ENCODE data around the gene PBX4.

PBX4 gene

DNA sequence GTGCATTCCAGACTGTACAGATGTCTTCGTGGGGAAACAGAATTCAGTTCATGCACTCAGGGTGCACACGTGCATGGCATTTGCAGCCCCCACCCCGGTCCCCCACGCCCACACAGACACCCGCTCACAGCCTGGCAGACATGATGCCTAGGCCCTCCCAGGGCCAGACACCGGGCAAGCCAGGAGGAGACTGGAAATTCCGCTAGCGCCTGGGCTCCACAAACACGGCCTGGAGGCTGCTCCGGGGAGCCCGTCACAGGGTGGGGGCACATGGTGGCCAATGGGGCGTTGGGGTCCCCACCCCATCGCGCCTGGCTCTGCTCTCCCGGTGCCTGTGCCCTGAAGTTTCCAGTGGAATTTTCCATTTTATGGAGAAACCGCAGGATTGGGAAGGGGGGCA is 76.9 kb downstream of the PBX4 start:
- H4K20me1 ChIP-seq = peaks cover 0 to 17% (median 0%) of the 10 kb centered on the region in 11 experiments; a peak in 3 of 22 replicates

DNA sequence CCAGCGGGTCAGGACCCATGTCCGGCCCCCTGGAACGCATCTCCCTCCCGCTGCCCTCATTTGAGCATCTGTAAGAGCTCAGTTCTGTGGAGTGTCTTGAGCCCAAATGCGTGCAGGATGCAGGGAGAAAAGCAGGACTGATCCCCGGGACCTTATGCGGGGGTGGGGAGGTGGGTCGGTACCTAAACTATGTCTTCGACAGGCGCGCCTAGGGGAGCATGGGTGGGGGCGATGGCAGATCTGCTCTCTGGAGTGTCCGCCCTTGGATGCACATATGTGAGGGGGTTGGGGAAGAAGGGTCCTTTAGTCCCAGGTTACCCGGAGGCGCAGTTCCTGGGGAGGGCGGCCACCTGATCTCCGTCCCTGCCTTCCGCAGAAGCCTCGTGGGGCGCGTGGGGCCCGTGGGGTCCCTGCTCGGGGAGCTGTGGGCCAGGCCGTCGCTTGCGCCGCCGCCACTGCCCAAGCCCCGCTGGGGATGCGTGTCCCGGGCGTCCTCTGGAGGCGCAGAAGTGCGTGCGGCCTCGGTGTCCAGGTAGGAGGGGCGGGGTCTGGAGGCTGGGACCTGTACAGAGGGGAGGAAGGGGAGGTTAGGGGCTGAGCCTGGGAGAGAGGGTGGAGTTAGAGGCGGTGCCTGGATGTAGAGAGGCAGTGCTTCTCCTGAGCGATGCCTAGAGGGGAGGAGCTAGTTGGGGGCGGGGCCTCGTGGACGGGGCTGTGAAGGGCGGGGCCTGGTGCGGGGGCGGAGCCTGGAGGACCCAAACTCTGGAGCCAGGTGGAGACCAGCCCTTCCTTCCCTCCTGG is 77.6 kb downstream of the PBX4 start:
- TF ChIP-seq Cebpa-rat (IDR thresholded peaks at IDR 0.05) = no peak
- peaks cover 0 to 23% (median 0%) of the 10 kb centered on the region in 11 experiments; a peak in 3 of 22 replicates for H4K20me1 ChIP-seq
- peaks cover 18 to 44% (median 30%) of the 10 kb centered on the region in 10 experiments; a peak in 19 of 20 replicates for H3K4me1 ChIP-seq
- H3K4me2 ChIP-seq = peak overlapping the region in 3 of 11 experiments; percentile 52 to 77 (median 62); a peak in 4 of 22 replicates
- peaks cover 22 to 42% (median 33%) of the 10 kb centered on the region in 11 experiments for H3K27me3 ChIP-seq
- no peak overlapping the region for H3K9ac ChIP-seq
- no peak overlapping the region; a peak in 1 of 22 replicates for H3K27ac ChIP-seq
- peaks cover 0 to 11% (median 0%) of the 10 kb centered on the region in 11 experiments; a peak in 3 of 22 replicates for H3K36me3 ChIP-seq
- H3K4me3 ChIP-seq = no peak overlapping the region
- peaks cover 0 to 24% (median 0%) of the 10 kb centered on the region in 11 experiments; a peak in 5 of 22 replicates for H3K9me3 ChIP-seq (replicated peaks in 1 of 11)

More for the DNA sequence above, 76.9 kb downstream of the PBX4 start:
- H3K9ac ChIP-seq = peak overlapping the region in 2 of 11 experiments; percentile 24 to 46; a peak in 2 of 22 replicates
- H3K9me3 ChIP-seq (replicated peaks in 1 of 11) = peaks cover 0 to 24% (median 0%) of the 10 kb centered on the region in 11 experiments; a peak in 5 of 22 replicates
- peaks cover 0 to 11% (median 0%) of the 10 kb centered on the region in 11 experiments; a peak in 1 of 22 replicates for H3K36me3 ChIP-seq
- no peak overlapping the region for H3K4me3 ChIP-seq
- peak overlapping the region in 8 of 11 experiments; percentile 35 to 76 (median 57); a peak in 14 of 22 replicates for H3K27ac ChIP-seq
- peaks cover 18 to 44% (median 30%) of the 10 kb centered on the region in 10 experiments; a peak in 19 of 20 replicates for H3K4me1 ChIP-seq
- H3K27me3 ChIP-seq = peaks cover 22 to 37% (median 33%) of the 10 kb centered on the region in 11 experiments
- peak overlapping the region in 9 of 11 experiments; percentile 25 to 80 (median 62); a peak in 14 of 22 replicates for H3K4me2 ChIP-seq
- no peak for TF ChIP-seq Cebpa-rat (IDR thresholded peaks at IDR 0.05)

DNA sequence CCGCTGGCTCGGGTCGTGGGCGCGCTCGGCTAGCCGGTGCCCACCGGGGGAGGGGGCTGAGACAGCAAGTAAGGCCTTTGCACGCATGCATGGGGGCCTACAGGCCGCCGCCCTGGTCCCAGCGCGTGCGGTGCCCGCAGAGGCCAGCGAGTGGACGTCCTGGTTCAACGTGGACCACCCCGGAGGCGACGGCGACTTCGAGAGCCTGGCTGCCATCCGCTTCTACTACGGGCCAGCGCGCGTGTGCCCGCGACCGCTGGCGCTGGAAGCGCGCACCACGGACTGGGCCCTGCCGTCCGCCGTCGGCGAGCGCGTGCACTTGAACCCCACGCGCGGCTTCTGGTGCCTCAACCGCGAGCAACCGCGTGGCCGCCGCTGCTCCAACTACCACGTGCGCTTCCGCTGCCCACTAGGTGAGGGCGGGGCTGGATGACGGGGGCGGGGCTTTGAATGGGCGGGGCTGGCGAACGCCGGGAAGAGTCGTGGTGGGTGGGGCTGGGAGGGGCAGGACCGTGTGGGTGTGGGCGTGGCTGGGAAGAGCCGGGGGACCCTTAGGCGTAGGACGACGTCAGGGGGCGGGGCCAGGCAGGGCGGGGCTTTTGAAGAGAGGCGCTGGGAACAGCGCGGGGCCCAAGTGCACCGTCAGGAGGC is 78.3 kb downstream of the PBX4 start:
- Histone ChIP-seq H3K4me2 (no peak overlapping the region), H3K4me3 (no peak overlapping the region), H3K27me3 (peaks cover 22 to 42% (median 33%) of the 10 kb centered on the region in 11 experiments), H3K9ac (no peak overlapping the region), H3K9me3 (replicated peaks in 1 of 11) (peaks cover 0 to 24% (median 0%) of the 10 kb centered on the region in 11 experiments; a peak in 5 of 22 replicates), H3K27ac (no peak overlapping the region), H4K20me1 (peaks cover 0 to 29% (median 0%) of the 10 kb centered on the region in 11 experiments; a peak in 3 of 22 replicates), H3K4me1 (peaks cover 18 to 44% (median 30%) of the 10 kb centered on the region in 10 experiments; a peak in 19 of 20 replicates), H3K36me3 (peaks cover 0 to 11% (median 5%) of the 10 kb centered on the region in 11 experiments; a peak in 9 of 22 replicates)
- TF ChIP-seq Cebpa-rat (IDR thresholded peaks at IDR 0.05) = no peak

DNA sequence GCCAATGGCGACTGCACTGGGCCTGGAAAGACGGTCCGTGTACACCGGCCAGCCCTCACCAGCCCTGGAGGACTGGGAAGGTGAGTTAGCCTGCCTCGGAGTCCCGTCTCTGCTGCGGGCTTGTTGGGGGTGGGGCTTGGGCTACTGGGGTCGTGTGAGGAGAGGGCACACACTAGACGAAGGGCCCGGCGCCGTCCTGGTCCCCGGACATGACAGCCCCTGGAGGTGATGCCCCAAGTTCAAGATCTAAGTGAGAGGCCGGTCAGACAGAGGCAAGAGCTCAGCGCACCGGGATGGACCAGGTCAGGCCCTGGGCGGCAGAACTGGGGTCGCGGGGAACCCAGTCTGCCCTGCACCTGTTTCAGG is 78.8 kb downstream of the PBX4 start:
- no peak overlapping the region for H3K27ac ChIP-seq
- H3K4me1 ChIP-seq = peaks cover 18 to 44% (median 30%) of the 10 kb centered on the region in 10 experiments; a peak in 19 of 20 replicates
- peaks cover 0 to 20% (median 0%) of the 10 kb centered on the region in 11 experiments; a peak in 4 of 22 replicates for H3K9me3 ChIP-seq (replicated peaks in 1 of 11)
- H3K4me3 ChIP-seq = no peak overlapping the region
- TF ChIP-seq Cebpa-rat (IDR thresholded peaks at IDR 0.05) = no peak
- H3K27me3 ChIP-seq = peaks cover 22 to 42% (median 33%) of the 10 kb centered on the region in 11 experiments
- no peak overlapping the region for H3K9ac ChIP-seq
- peaks cover 0 to 13% (median 7%) of the 10 kb centered on the region in 11 experiments; a peak in 9 of 22 replicates for H3K36me3 ChIP-seq
- peaks cover 0 to 29% (median 0%) of the 10 kb centered on the region in 11 experiments; a peak in 4 of 22 replicates for H4K20me1 ChIP-seq
- no peak overlapping the region for H3K4me2 ChIP-seq

DNA sequence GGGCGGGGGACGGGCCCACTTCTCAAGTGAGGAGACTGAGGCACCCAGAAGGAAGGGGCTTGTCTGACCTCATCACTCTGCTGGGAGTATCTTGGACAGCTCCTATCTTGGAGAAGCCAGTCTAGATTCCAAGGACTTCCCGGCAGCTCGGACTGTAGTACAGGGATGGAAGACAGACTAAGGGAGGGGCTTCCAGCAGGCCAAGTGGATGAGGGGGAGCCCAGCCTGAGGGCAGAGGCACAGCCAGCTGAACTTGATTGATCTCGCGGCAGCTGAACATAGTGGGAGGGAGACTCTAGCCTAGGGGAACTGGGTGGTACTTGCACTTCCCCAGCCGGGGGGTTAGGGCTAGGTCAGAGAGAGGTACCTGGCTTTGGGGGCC is 79.7 kb downstream of the PBX4 start:
- peaks cover 20 to 48% (median 36%) of the 10 kb centered on the region in 10 experiments for H3K4me1 ChIP-seq
- no peak overlapping the region for H3K27ac ChIP-seq
- H3K36me3 ChIP-seq = peaks cover 0 to 14% (median 3%) of the 10 kb centered on the region in 11 experiments; a peak in 8 of 22 replicates
- peak overlapping the region in 2 of 11 experiments; percentile 22 to 54; a peak in 1 of 22 replicates for H3K9ac ChIP-seq
- peaks cover 0 to 12% (median 0%) of the 10 kb centered on the region in 11 experiments; a peak in 3 of 22 replicates for H3K9me3 ChIP-seq (replicated peaks in 1 of 11)
- H3K4me2 ChIP-seq = peak overlapping the region; percentile 54 to 84 (median 71); a peak in 19 of 22 replicates
- H3K4me3 ChIP-seq = peak overlapping the region in 5 of 10 experiments; percentile 33 to 57 (median 46); a peak in 5 of 20 replicates
- H3K27me3 ChIP-seq = peaks cover 22 to 42% (median 33%) of the 10 kb centered on the region in 11 experiments
- peaks cover 0 to 32% (median 0%) of the 10 kb centered on the region in 11 experiments; a peak in 4 of 22 replicates for H4K20me1 ChIP-seq
- no peak for TF ChIP-seq Cebpa-rat (IDR thresholded peaks at IDR 0.05)

DNA sequence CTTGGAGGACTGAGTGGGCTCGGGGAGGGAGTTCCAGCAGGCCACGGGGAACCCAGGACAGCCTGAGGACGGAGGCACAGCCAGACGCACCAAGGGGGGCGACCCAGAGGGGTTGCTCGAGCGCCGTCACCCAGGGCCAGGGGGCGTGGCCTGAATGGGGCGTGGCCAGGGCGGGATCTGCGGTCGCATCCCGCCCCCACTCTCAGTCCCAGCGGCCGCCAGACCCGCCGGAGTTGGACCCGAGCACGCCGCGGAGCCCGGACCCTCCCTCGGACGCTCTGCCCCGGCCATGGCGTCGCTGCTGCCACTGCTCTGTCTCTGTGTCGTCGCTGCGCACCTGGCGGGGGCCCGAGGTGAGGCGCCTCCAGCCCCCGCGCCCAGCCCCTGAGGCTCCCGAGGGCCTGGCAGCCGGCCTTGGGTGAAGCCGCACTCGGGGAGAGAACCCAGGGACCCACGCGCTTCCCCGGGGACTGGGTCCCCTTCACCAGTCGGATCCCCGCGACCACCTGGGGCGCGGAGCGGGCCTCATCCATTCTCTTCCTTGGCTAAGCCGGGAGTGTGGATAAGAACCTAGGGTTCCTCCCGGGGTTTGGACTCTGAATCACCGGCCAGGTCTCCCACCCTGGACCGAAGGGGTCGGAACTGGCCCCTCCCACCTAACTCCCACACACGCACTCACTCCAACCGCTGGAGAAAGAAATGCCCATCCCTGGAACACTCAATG is 80.3 kb downstream of the PBX4 start, which contains the start of gene CILP2:
TSS of gene CILP2 (plus strand) at position 205 of the 724 bp plus-strand sequence. CDS start at position 290, 85 bp downstream.
- Histone ChIP-seq H3K27ac (no peak within 1 kb of the TSS), H3K4me1 (peaks cover 26 to 48% (median 40%) of the 10 kb centered on the region in 10 experiments), H3K27me3 (peaks cover 22 to 42% (median 33%) of the 10 kb centered on the region in 11 experiments), H3K4me3 (peak within 1 kb of the TSS in 9 of 10 experiments; percentile 31 to 57 (median 45); a peak in 13 of 20 replicates), H4K20me1 (peaks cover 0 to 38% (median 0%) of the 10 kb centered on the region in 11 experiments; a peak in 5 of 22 replicates), H3K9ac (peak within 1 kb of the TSS in 7 of 11 experiments; percentile 4 to 54 (median 24); a peak in 6 of 22 replicates), H3K9me3 (replicated peaks in 1 of 11) (peaks cover 0 to 12% (median 0%) of the 10 kb centered on the region in 11 experiments; a peak in 2 of 22 replicates), H3K4me2 (peak within 1 kb of the TSS; percentile 54 to 84 (median 71)), H3K36me3 (peaks cover 0 to 14% (median 3%) of the 10 kb centered on the region in 11 experiments; a peak in 8 of 22 replicates)
- no peak for TF ChIP-seq Cebpa-rat (IDR thresholded peaks at IDR 0.05)
